ENCODE results near the gene SLC2A9. TPM values are rescaled to one million over a fixed set of nuclear protein-coding genes. Genes with fewer than 3 reads are reported as not detected.
"Not testable (repeated sequence)": the region's sequence is repeated elsewhere in the genome, so short reads cannot be mapped to it uniquely, and the experiment has no call there.

Gene SLC2A9
- total RNA-seq, 1 donor from 2014 or later: 2.0 TPM

DNA sequence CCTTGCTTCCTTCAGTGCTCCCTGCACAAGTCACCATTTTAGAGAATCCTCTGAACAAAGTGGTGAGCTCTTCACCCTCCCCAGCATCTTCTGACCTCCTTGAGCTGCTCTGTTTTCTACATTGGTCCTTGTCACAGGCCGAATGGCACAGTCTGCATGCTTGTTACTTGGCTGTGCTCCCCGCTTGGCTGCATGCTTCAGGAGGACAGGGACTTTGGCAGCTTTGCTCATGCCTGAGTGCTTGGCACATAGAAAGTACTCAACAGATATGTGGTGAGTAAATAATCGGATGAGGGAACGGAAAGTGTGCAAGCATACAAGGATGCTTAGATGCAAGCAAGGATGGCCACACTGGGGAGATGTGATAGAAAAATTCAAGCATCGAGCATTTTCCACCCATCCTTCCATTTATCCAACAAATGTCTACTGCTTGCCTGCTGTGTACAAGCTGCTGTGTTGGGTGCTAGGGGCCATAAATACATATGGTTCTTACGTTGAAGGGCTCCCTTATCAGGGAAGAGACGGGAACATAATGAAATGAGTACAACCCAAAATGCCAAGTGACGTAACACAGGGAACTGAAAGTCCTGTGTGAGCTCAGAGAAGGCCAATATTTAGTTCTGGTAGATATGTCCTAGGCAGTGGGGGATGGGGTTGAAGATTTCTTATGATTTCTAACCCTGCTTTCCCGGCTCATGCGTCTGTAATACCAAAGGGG lies 31.2 kb downstream of the SLC2A9 start:
- no peak overlapping the region for H3K4me3 ChIP-seq (ENCODE audit: low read depth, low read length)
- DNase-seq (ENCODE audit: low read depth): no peak
- TF ChIP-seq, protein P1, sequence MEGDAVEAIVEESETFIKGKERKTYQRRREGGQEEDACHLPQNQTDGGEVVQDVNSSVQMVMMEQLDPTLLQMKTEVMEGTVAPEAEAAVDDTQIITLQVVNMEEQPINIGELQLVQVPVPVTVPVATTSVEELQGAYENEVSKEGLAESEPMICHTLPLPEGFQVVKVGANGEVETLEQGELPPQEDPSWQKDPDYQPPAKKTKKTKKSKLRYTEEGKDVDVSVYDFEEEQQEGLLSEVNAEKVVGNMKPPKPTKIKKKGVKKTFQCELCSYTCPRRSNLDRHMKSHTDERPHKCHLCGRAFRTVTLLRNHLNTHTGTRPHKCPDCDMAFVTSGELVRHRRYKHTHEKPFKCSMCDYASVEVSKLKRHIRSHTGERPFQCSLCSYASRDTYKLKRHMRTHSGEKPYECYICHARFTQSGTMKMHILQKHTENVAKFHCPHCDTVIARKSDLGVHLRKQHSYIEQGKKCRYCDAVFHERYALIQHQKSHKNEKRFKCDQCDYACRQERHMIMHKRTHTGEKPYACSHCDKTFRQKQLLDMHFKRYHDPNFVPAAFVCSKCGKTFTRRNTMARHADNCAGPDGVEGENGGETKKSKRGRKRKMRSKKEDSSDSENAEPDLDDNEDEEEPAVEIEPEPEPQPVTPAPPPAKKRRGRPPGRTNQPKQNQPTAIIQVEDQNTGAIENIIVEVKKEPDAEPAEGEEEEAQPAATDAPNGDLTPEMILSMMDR (conservative IDR thresholded peaks at IDR 0.05; ENCODE audit: low read depth, low read length): no peak

DNA sequence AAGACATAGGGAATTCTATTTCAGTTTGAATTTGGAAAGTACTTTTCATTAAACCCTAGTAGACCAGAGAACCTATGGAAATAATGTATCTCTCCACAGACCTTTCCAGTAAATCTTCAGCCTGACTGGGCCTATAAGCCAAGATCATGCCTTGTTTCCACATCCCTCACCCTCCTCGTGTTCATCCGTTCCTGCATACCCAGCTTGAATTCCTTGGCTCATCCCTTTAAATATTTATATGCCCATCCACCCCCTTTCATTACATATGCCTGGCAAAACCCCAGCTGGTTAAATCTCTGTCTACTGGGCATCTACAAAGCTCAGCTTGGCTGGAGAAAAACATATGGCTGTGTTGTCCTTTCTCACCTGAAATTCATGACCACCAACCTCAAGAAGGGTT lies 32.4 kb downstream of the SLC2A9 start:
- DNase-seq (ENCODE audit: low read depth): no peak
- TF ChIP-seq, protein P1 (conservative IDR thresholded peaks at IDR 0.05; ENCODE audit: low read depth, low read length): no peak
- no peak overlapping the region for H3K4me3 ChIP-seq (ENCODE audit: low read depth, low read length)

DNA sequence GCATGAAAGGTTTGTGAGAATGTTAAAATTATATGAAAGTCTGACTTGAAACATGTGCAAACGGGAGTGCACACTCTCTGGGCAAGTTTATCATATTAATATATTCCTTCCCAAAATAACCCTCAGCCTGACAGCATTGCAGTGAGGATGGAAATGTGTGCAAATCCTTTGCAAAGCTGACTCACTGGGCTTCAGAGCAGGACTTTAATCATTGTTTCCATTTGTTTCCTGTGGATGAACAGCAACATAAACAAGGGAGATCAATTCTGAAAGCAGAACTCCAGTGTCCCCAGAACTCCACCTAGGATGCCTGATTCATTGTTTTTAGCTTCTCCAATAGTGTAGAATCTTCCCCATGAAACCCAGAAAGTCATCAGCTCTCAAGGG lies 32.9 kb downstream of the SLC2A9 start:
- TF ChIP-seq, protein P1 (conservative IDR thresholded peaks at IDR 0.05; ENCODE audit: low read depth, low read length): no peak
- DNase-seq (ENCODE audit: low read depth): no peak
- no peak overlapping the region for H3K4me3 ChIP-seq (ENCODE audit: low read depth, low read length)

DNA sequence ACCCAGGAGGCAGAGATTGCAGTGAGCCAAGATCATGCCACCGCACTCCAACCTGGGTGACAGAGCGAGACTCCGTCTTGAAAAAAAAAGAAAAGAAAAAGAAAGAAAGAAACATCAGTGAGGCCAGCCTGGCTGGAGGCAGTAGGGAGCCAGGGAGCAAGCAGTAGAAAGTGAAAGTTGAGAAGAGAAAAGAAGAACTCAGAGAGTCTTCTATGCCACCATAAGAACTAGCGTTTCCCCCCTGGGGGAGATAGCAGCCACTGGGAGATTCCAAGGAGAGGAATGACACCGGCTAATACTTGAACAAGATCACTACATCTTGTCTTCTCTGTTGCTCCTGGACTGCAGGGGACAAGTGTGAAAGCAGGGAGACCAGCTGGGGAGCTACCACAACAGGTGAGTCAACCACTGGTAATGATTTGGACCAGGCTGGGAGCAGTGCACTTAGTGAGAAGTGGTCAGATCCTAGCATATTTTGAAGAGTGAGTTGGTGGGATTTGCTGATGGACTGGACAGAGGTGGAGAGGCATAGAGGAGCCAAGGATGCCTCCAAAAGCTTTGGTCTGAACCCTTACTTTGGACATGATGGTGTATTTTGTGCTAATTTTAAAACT lies 33.4 kb downstream of the SLC2A9 start:
- DNase-seq (ENCODE audit: low read depth): no peak
- H3K4me3 ChIP-seq (ENCODE audit: low read depth, low read length): no peak overlapping the region
- TF ChIP-seq, protein P1 (conservative IDR thresholded peaks at IDR 0.05; ENCODE audit: low read depth, low read length): no peak

DNA sequence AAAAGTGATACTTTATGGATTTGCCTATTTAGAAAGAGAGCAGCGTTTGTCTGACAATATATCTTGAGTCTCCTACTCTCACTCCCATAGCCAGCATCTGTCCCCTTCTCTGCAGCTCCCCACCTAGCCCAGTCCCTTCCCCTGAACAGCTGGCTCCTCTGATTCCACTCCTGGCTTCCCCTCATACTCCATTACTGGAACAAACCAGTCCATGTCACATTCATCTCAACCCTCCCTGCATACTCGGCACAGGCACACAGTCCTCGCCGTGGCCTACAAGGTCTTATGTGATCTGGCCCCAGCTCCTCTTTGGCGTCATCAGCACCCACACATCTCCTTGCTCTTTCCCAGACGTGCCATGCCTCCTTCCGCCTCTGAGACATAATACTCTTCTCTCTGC lies 36.7 kb downstream of the SLC2A9 start:
- TF ChIP-seq, protein P1 (conservative IDR thresholded peaks at IDR 0.05; ENCODE audit: low read depth, low read length): no peak
- H3K4me3 ChIP-seq (ENCODE audit: low read depth, low read length): no peak overlapping the region
- no peak for DNase-seq (ENCODE audit: low read depth)

DNA sequence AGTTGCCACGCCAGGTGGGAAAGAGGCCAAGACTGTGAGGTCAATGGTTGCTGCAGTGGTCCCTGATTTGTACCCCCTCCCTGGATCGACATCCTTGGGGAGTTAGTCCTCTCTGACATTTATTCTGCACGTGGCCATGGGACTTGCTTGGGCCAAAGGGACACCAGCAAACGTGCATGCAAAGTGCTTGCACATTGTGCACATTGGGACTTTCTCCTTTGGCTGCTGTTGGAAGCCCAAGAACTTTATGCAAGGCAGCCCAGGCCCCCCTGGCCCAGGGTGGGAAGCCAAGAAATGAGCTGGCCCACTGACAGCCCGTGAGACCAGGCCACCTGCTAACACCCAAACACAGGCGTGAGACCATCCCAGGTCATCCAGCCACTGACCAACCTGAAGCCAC lies 38.1 kb downstream of the SLC2A9 start:
- H3K4me3 ChIP-seq (ENCODE audit: low read depth, low read length): no peak overlapping the region
- TF ChIP-seq, protein P1 (conservative IDR thresholded peaks at IDR 0.05; ENCODE audit: low read depth, low read length): no peak
- no peak for DNase-seq (ENCODE audit: low read depth)

DNA sequence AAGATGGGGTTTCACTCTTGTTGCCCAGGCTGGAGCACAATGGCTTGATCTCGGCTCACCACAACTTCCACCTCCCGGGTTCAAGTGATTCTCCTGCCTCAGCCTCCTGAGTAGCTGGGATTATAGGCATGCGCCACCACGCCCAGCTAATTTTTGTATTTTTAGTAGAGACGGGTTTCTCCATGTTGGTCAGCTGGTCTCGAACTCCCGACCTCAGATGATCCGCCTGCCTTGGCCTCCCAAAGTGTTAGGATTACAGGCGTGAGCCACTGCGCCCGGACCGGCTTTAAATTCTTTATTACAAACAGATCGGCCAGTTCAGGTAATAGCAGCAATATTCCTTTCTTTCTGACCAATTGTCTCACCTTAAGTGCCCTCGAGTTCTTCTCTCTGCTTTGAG lies 39.4 kb downstream of the SLC2A9 start:
- DNase-seq (ENCODE audit: low read depth); H3K4me3 ChIP-seq (ENCODE audit: low read depth, low read length): not testable (repeated sequence)
